ENCODE data around the gene TMEM87B.

The TMEM87B gene

GRCh38 chr2:112021781-112022231 is 33.3 kb upstream of the TMEM87B start:
- CTCF ChIA-PET, result no interaction called here
- TF ChIP-seq CTCF (conservative IDR thresholded peaks at IDR 0.05; ENCODE audit: low read depth), result no peak
- DNase-seq (ENCODE audit: low spot score), result no peak
- no peak overlapping the region for H3K27ac ChIP-seq
- POLR2A ChIA-PET (ENCODE audit: low non-redundant PET), result no interaction called here

- ChIA-PET CTCF (no interaction called here), POLR2A (ENCODE audit: low non-redundant PET) (no interaction called here)
- DNase-seq (ENCODE audit: low spot score), result no peak
- no peak overlapping the region for H3K27ac ChIP-seq
- no peak for TF ChIP-seq CTCF (conservative IDR thresholded peaks at IDR 0.05; ENCODE audit: low read depth)
Measured at GRCh38 chr2:112023707-112024106, 31.4 kb upstream of the TMEM87B start.

- TF ChIP-seq CTCF (conservative IDR thresholded peaks at IDR 0.05; ENCODE audit: low read depth), result no peak
- CTCF ChIA-PET, result interaction anchor here (0.8 kb wide), 1 partner anchor 9 kb away, joined by 4 read pairs; no protein-coding TSS in a partner anchor
- POLR2A ChIA-PET (ENCODE audit: low non-redundant PET), result no interaction called here
- DNase-seq (ENCODE audit: low spot score), result no peak
- H3K27ac ChIP-seq, result no peak overlapping the region
Measured at GRCh38 chr2:112024231-112024630, 30.8 kb upstream of the TMEM87B start.

GRCh38 chr2:112024896-112025491 is 30.1 kb upstream of the TMEM87B start:
- DNase-seq (ENCODE audit: low spot score), result no peak
- no peak for TF ChIP-seq CTCF (conservative IDR thresholded peaks at IDR 0.05; ENCODE audit: low read depth)
- ChIA-PET POLR2A (ENCODE audit: low non-redundant PET) (no interaction called here), CTCF (interaction anchor here (0.6 to 0.8 kb wide), 2 partner anchors 8 to 24 kb away, joined by 3 to 4 read pairs; no protein-coding TSS in a partner anchor)
- H3K27ac ChIP-seq, result no peak overlapping the region

- ChIA-PET POLR2A (ENCODE audit: low non-redundant PET) (no interaction called here), CTCF (no interaction called here)
- TF ChIP-seq CTCF (conservative IDR thresholded peaks at IDR 0.05; ENCODE audit: low read depth), result no peak
- no peak for DNase-seq (ENCODE audit: low spot score)
- H3K27ac ChIP-seq, result no peak overlapping the region
Measured at GRCh38 chr2:112026509-112026908, 28.6 kb upstream of the TMEM87B start.

GRCh38 chr2:112027767-112028166 is 27.3 kb upstream of the TMEM87B start:
- no peak for TF ChIP-seq CTCF (conservative IDR thresholded peaks at IDR 0.05; ENCODE audit: low read depth)
- ChIA-PET CTCF (no interaction called here), POLR2A (ENCODE audit: low non-redundant PET) (no interaction called here)
- no peak for DNase-seq (ENCODE audit: low spot score)
- no peak overlapping the region for H3K27ac ChIP-seq
